AML-193 (cell line): ENCODE results near the gene SNAPC1.

ENCODE experiments used
- DNase-seq, 2 experiments: peaks; one replicate each; lab custom pipeline; 2025; lab: John Stamatoyannopoulos, UW

SNAPC1 gene

GRCh38 chr14:61812347-61813095 is 50.3 kb downstream of the SNAPC1 start, which contains the start of gene SYT16:
SYT16 (plus strand) TSS chr14:61812703.
- DNase-seq: no peak

- DNase-seq: no peak
These were observed 50.9 kb downstream of the SNAPC1 start for GRCh38 chr14:61813096-61813606.

GRCh38 chr14:61822458-61822857 is 60.2 kb downstream of the SNAPC1 start:
- DNase-seq: no peak

- no peak for DNase-seq
These were observed 70.6 kb downstream of the SNAPC1 start for GRCh38 chr14:61832783-61833182.

- DNase-seq: no peak
These were observed 74.0 kb downstream of the SNAPC1 start for GRCh38 chr14:61836184-61836583.

DNA sequence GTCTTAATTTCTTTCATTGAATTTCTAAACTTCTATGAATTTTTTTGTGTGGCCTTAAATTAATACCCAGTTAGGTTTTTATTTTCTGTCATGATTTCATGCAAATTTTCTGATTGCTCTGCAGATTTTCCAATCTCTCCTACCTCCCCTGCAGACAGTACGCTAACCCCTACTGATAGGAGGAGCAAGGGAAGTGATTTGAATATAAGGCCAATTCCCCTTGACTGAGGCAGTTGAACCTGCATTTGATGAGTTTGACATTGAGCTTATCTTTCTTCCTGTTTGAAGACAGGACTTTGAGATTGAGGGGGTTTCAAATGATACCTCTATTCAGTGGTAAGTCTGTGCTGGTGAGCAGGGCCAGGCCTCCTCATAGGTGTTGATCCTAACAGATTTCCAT is 74.6 kb downstream of the SNAPC1 start:
- no peak for DNase-seq

GRCh38 chr14:61837336-61838229 is 75.4 kb downstream of the SNAPC1 start:
- DNase-seq: peak; percentile 58 to 70

- DNase-seq: no peak
These were observed 76.5 kb downstream of the SNAPC1 start for GRCh38 chr14:61838661-61839245.

DNA sequence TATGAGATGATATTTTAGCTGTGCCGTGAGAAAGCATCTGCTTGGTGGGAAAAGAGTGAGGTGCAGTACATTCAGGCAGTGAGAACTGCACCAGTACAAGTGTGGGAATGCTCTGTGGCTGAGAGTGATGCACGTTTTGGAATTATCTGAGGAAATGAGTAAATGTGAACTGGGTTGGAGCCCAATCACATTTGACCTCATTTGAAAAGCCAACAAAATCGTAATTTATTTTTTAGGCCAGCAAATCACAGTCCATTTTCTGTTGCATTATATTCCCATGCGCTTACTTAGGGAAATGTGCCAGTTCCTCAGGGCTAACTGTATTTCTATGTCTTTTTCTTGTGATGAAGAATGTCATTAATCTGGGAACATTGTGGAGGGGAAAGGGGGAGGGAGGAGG is 77.3 kb downstream of the SNAPC1 start:
- DNase-seq: no peak

DNA sequence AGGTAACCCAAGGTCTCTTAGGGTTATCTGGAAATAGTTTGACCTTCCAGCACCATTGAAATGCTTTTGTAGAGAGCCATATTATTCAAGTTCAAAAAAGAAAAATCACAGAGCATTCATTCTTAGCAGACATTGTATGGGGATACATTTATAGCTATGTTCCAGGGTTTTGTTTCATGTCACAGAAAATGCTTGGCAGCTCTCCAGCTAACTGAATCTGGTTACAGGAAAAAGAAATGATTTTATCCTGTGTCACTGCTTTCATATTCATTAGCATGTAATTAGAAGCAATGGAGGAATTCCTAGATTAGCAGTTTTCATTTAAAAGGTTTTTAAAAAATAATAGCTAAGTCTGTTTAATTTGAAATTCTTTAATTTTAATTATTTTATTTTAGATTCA is 78.9 kb downstream of the SNAPC1 start:
- no peak for DNase-seq
